ENCODE measurements around the gene HLA-DRB5. TPM values are rescaled to one million over a fixed set of nuclear protein-coding genes. Genes with fewer than 3 reads are reported as not detected.

HLA-DRB5 gene
- total RNA-seq, 1 experiment from 2014 or later = 16.1 TPM

DNA sequence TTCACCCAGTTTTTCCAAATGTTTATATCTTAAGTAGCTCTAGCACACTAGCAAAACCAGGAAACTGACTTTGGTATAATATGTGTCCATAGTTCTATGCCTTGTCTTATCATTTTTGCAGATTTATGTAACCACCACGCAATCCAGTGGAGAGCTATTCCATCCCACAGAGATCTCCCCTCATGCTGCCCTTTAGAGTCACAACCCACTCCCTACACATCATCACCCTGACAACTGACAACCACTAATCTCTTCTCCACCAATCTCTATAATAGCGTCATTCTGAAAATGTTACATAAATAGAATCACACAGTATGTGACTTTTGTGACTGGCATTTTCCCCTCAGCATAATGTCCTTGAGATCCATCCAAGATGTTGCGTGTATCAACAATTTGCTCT lies 29.1 kb downstream of the HLA-DRB5 start:
- CTCF ChIA-PET = interaction anchor here (0.7 kb wide), 1 partner anchor 8 kb away, joined by 3 read pairs; no protein-coding TSS in a partner anchor
- intact Hi-C loops (cut with micrococcal nuclease; ENCODE audit: unreplicated experiment) = no loop called here
- BruUV-seq (replicated peaks) = no TSS peak

DNA sequence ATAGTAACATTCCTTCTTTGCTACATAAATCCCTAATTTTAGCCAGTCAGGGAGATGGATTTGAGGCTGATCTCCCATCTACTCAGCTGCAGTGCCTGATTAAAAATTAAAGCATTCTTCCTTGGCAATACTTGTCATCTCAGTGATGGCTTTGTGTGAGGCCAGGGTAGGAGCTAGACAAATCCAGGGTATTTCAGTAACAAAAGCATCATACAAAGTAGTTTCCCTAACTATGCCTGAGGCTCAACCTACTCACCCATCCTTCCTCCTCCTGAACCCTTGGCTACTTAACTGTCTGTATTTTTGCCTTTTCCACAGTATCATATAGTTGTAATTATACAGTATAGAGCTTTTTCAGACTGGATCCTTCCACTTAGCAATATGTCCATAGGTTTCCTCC lies 37.7 kb downstream of the HLA-DRB5 start:
- H3K9me3 Mint-ChIP-seq (ENCODE audit: low read depth, unreplicated experiment) = no peaks in the 10 kb centered on the region
- TF ChIP-seq, protein P1, sequence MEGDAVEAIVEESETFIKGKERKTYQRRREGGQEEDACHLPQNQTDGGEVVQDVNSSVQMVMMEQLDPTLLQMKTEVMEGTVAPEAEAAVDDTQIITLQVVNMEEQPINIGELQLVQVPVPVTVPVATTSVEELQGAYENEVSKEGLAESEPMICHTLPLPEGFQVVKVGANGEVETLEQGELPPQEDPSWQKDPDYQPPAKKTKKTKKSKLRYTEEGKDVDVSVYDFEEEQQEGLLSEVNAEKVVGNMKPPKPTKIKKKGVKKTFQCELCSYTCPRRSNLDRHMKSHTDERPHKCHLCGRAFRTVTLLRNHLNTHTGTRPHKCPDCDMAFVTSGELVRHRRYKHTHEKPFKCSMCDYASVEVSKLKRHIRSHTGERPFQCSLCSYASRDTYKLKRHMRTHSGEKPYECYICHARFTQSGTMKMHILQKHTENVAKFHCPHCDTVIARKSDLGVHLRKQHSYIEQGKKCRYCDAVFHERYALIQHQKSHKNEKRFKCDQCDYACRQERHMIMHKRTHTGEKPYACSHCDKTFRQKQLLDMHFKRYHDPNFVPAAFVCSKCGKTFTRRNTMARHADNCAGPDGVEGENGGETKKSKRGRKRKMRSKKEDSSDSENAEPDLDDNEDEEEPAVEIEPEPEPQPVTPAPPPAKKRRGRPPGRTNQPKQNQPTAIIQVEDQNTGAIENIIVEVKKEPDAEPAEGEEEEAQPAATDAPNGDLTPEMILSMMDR (IDR thresholded peaks at IDR 0.05; ENCODE audit: unreplicated experiment) = no peak
- DNase-seq = no peak

More for the DNA sequence above, 29.1 kb downstream of the HLA-DRB5 start:
- Mint-ChIP-seq H3K4me1 (ENCODE audit: low read depth, unreplicated experiment) (no peaks in the 10 kb centered on the region), H3K9me3 (ENCODE audit: low read depth, unreplicated experiment) (no peaks in the 10 kb centered on the region), H3K4me3 (ENCODE audit: low read depth, unreplicated experiment) (no peak overlapping the region), H3K27me3 (ENCODE audit: unreplicated experiment) (peaks cover 13% of the 10 kb centered on the region), H3K27ac (ENCODE audit: unreplicated experiment) (no peak overlapping the region), H3K36me3 (ENCODE audit: insufficient read depth, unreplicated experiment) (no peaks in the 10 kb centered on the region)
- DNase-seq = no peak
- TF ChIP-seq, protein P1 (IDR thresholded peaks at IDR 0.05; ENCODE audit: unreplicated experiment) = no peak

DNA sequence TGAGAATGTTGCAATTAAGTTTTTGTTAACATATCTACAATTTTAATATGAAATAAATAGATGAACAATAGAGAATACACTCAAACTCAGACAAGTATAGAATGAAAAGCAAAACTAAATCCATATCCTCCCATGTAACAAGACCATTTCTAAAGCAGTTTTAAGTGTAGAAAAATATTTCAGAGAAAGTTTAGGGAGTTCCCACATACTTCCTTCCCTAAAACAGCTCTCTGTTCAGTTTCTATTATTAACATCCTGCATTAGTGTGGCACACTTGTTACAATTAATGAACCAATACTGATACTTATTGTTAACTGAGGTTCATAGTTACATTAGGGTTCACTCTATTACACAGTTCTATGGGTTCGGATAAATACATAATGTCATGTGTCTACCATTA lies 38.4 kb downstream of the HLA-DRB5 start:
- BruUV-seq (replicated peaks) = no TSS peak
- no peak overlapping the region for H3K27ac Mint-ChIP-seq (ENCODE audit: unreplicated experiment)

More for the DNA sequence above, 37.7 kb downstream of the HLA-DRB5 start:
- Mint-ChIP-seq H3K27ac (ENCODE audit: unreplicated experiment) (no peak overlapping the region), H3K4me3 (ENCODE audit: low read depth, unreplicated experiment) (no peak overlapping the region), H3K4me1 (ENCODE audit: low read depth, unreplicated experiment) (no peaks in the 10 kb centered on the region), H3K36me3 (ENCODE audit: insufficient read depth, unreplicated experiment) (no peaks in the 10 kb centered on the region), H3K27me3 (ENCODE audit: unreplicated experiment) (peaks cover 37% of the 10 kb centered on the region)
- CTCF ChIA-PET = no interaction called here
- no TSS peak for BruUV-seq (replicated peaks)
- intact Hi-C loops (cut with micrococcal nuclease; ENCODE audit: unreplicated experiment) = no loop called here

DNA sequence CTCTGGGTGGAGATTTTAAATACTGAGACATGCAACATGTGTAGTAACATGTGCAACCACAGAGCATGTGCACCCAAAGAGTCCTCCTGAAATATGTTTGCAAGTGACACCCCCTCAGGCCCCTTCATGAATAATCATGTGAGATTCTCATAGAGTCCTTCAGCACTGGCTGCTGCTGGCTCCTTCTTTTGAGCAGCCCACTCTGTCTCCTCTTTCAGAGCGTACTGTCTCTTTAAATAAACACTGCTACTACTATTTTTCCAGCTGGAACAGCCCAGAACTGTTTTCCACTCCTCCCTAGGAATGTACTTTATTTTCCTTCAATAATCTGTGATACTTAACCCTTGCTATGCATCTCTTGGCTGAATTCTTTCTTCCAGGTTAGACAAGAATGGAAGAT lies 42.0 kb downstream of the HLA-DRB5 start:
- intact Hi-C loops (cut with micrococcal nuclease; ENCODE audit: unreplicated experiment) = loop anchor here (10.0 kb wide), 1 partner anchor 87 kb away; no protein-coding TSS in a partner anchor
- Mint-ChIP-seq H3K36me3 (ENCODE audit: insufficient read depth, unreplicated experiment) (no peaks in the 10 kb centered on the region), H3K27ac (ENCODE audit: unreplicated experiment) (no peak overlapping the region), H3K4me3 (ENCODE audit: low read depth, unreplicated experiment) (no peak overlapping the region), H3K9me3 (ENCODE audit: low read depth, unreplicated experiment) (no peaks in the 10 kb centered on the region), H3K27me3 (ENCODE audit: unreplicated experiment) (peaks cover 54% of the 10 kb centered on the region), H3K4me1 (ENCODE audit: low read depth, unreplicated experiment) (no peaks in the 10 kb centered on the region)
- TF ChIP-seq, protein P1 (IDR thresholded peaks at IDR 0.05; ENCODE audit: unreplicated experiment) = no peak
- CTCF ChIA-PET = no interaction called here
- no TSS peak for BruUV-seq (replicated peaks)
- no peak for DNase-seq

More for the DNA sequence above, 38.4 kb downstream of the HLA-DRB5 start:
- Mint-ChIP-seq H3K36me3 (ENCODE audit: insufficient read depth, unreplicated experiment) (no peaks in the 10 kb centered on the region), H3K9me3 (ENCODE audit: low read depth, unreplicated experiment) (no peaks in the 10 kb centered on the region), H3K27me3 (ENCODE audit: unreplicated experiment) (peaks cover 37% of the 10 kb centered on the region), H3K4me3 (ENCODE audit: low read depth, unreplicated experiment) (no peak overlapping the region), H3K4me1 (ENCODE audit: low read depth, unreplicated experiment) (no peaks in the 10 kb centered on the region)
- DNase-seq = no peak
- CTCF ChIA-PET = no interaction called here
- TF ChIP-seq, protein P1 (IDR thresholded peaks at IDR 0.05; ENCODE audit: unreplicated experiment) = no peak
- intact Hi-C loops (cut with micrococcal nuclease; ENCODE audit: unreplicated experiment) = no loop called here

Measured in Calu3 (cell line).